K562 (cell line): ENCODE results near the gene SMAD3. TPM values are rescaled to one million over a fixed set of nuclear protein-coding genes. Genes with fewer than 3 reads are reported as not detected.
A peak's percentile ranks its signal among the peaks of the same experiment; 100 is the strongest.

Experiments used
- ATAC-seq: fragments of 200-7000 bp; cut with Tn5 transposase; 3 replicates; pipeline ENCODE4 v1.9.1; 2020; ENCODE audit warnings: moderate library complexity
- BruUV-seq: library from RNA; stranded (reverse); fragments of 400-500 nt; replicated peaks from 2 replicates; lab custom pipeline; 2021; lab: Mats Ljungman, UMichigan
- CTCF ChIA-PET: fragments of 300-600 bp; formaldehyde crosslinking; extraction: SDS; loops from one replicate; lab custom pipeline; 2021; ENCODE audit warnings: low intra/inter-chr PET ratio; lab: Yijun Ruan, JAX
- POLR2A ChIA-PET: fragments of 300-600, 350-650 bp; sonication (Branson Sonifier 250); formaldehyde crosslinking; extraction: SDS; loops from one replicate; lab custom pipeline; 2021; ENCODE audit warnings: antibody characterized with exemption, inconsistent platforms; lab: Yijun Ruan, JAX
- DNase-seq, 4 experiments: peaks; one replicate each; pipeline versions ENCODE4 v3.0.0 to v3.0.0-alpha.2; 2011 to 2018; ENCODE audit warnings: low spot score in 3 of 4, mixed read lengths in 3 of 4; ENCODE audit errors: extremely low read depth in 1 of 4
- FAIRE-seq: peaks from 2 replicates; lab custom pipeline; 2011; peaks lifted over from hg19 to GRCh38; lab: Jason Lieb, UNC
- H2AFZ ChIP-seq: 2 replicates; pipeline ENCODE4 v1.6.0; 2011; ENCODE audit warnings: low read depth, low read length, control low read depth, inconsistent platforms
- H3K27ac ChIP-seq: fragments of 200-600 bp; 3 replicates; pipeline ENCODE4 v1.8.0; 2011; ENCODE audit warnings: low read depth, mild to moderate bottlenecking, control low read depth, inconsistent platforms, low read length, moderate library complexity, mixed read lengths; ENCODE audit errors: extremely low read depth
- H3K27me3 ChIP-seq, 2 experiments: fragments of 300-600 bp in 1 of 2; 2 replicates in 1 of 2; 3 replicates in 1 of 2; pipeline versions ENCODE4 v1.6.0 to v1.8.0; 2011; ENCODE audit warnings: inconsistent platforms in 2 of 2, low read length in 2 of 2, mild to moderate bottlenecking in 1 of 2, mixed read lengths in 1 of 2, moderate library complexity in 1 of 2; ENCODE audit not compliant: control insufficient read depth in 2 of 2, insufficient read depth in 2 of 2
- H3K36me3 ChIP-seq: fragments of 300-600 bp; 3 replicates; pipeline ENCODE4 v1.8.0; 2011; ENCODE audit warnings: mild to moderate bottlenecking, low read length, inconsistent platforms; ENCODE audit not compliant: control insufficient read depth, insufficient read depth
- H3K4me1 ChIP-seq, 2 experiments: fragments of 200-600 bp in 1 of 2; replicated peaks in 1 of 2; 2 replicates in 1 of 2; 3 replicates in 1 of 2; pipeline versions ENCODE4 v1.5.1 to v1.8.0; 2011; ENCODE audit warnings: inconsistent platforms in 2 of 2, low read length in 2 of 2, mild to moderate bottlenecking in 1 of 2, mixed read lengths in 1 of 2, moderate library complexity in 1 of 2; ENCODE audit not compliant: control insufficient read depth in 2 of 2, insufficient read depth in 2 of 2
- H3K4me2 ChIP-seq: 2 replicates; pipeline ENCODE4 v1.6.1; 2011; ENCODE audit warnings: low read length, control low read depth, inconsistent platforms, mixed read lengths; ENCODE audit not compliant: insufficient read depth
- H3K4me3 ChIP-seq: fragments of 200-600 bp; sonication (generic), shearing (Covaris generic); 2 replicates; pipeline ENCODE4 v1.5.1; 2016; ENCODE audit warnings: control low read depth, inconsistent platforms
- H3K79me2 ChIP-seq: fragments of 200-600 bp; 3 replicates; pipeline ENCODE4 v1.8.0; 2011; ENCODE audit warnings: low read length, inconsistent platforms; ENCODE audit not compliant: control insufficient read depth, insufficient read depth
- H3K9ac ChIP-seq, 2 experiments: 2 replicates each; pipeline versions ENCODE4 v1.6.0 to v1.6.1; 2011; ENCODE audit warnings: low read depth in 2 of 2, low read length in 2 of 2, control low read depth in 1 of 2, inconsistent platforms in 1 of 2, mild to moderate bottlenecking in 1 of 2, mixed read lengths in 1 of 2; ENCODE audit not compliant: insufficient read depth in 1 of 2
- H3K9me1 ChIP-seq: one replicate; pipeline ENCODE4 v1.6.0; 2011; ENCODE audit warnings: inconsistent platforms, mild to moderate bottlenecking, low read length, moderate library complexity; ENCODE audit not compliant: control insufficient read depth, insufficient read depth
- H3K9me3 ChIP-seq: replicated peaks from 2 replicates; pipeline ENCODE4 v1.5.1; 2011; ENCODE audit warnings: low read depth, low read length, inconsistent platforms; ENCODE audit not compliant: control insufficient read depth, insufficient read depth
- H4K20me1 ChIP-seq: replicated peaks from 2 replicates; pipeline ENCODE4 v1.6.1; 2011; ENCODE audit warnings: low read length, inconsistent platforms, mixed read lengths; ENCODE audit not compliant: control insufficient read depth, insufficient read depth
- CHD1 ChIP-seq: fragments of 200-600 bp; sonication (generic); IDR thresholded peaks from one replicate; pipeline ENCODE4 v1.6.1; 2012; ENCODE audit warnings: mild to moderate bottlenecking, moderate library complexity, low read length, inconsistent platforms
- HDAC2 ChIP-seq: fragments of 450-650 bp; IDR thresholded peaks from 2 replicates; pipeline ENCODE4 v1.6.1; 2016; ENCODE audit warnings: mild to moderate bottlenecking
- HMGXB4 ChIP-seq: sonication (generic); formaldehyde crosslinking; IDR thresholded peaks from 2 replicates; pipeline ENCODE4 v1.8.1; 2023; ENCODE audit warnings: mild to moderate bottlenecking, missing genetic modification reagents
- SUPT5H ChIP-seq: fragments of 450-650 bp; IDR thresholded peaks from 2 replicates; pipeline ENCODE4 v1.6.1; 2016
- ZNF23 ChIP-seq: fragments of 250-450 bp; sonication (Bioruptor Pico); IDR thresholded peaks from 2 replicates; pipeline ENCODE4 v1.4.0; 2020; ENCODE audit warnings: mild to moderate bottlenecking
- ZNF766 ChIP-seq: fragments of 200-800 bp; sonication (Bioruptor generic); conservative IDR thresholded peaks from 2 replicates; pipeline ENCODE4 v1.6.1; 2016; ENCODE audit warnings: missing genetic modification characterization, missing compliant biosample characterization
- WGBS: fragments of 100-300 bp; shearing (Covaris generic); methylation state at CpG from one replicate; pipeline ENCODE4 v1.1.6; 2016; ENCODE audit warnings: low coverage, mixed read lengths; ENCODE audit not compliant: insufficient coverage; ENCODE audit errors: missing lambda C conversion rate; 5-methylcytosine and 5-hydroxymethylcytosine counted together
- in situ Hi-C: fragments of 300-500 bp; cut with MboI; formaldehyde crosslinking; loops from 4 replicates; pipeline ENCODE4 v1.15.0; 2018; ENCODE audit warnings: inconsistent platforms, mixed read lengths
- intact Hi-C: fragments of 100-400 bp; cut with micrococcal nuclease; formaldehyde crosslinking; loops from 2 replicates; pipeline ENCODE4 v1.14.2; 2022
- polyA plus RNA-seq, 8 experiments: library from polyadenylated mRNA; depleted of rRNA in 4 of 8; stranded (reverse) in 5 of 8; unstranded in 3 of 8; fragments of >200 nt; fragmentation: Nextera tagmentation in 2 of 8; fragmentation: Illumina TruSeq in 1 of 8; extraction: Ambion mirVana in 2 of 8; extraction: Trizol in 1 of 8; gene quantifications; 2 replicates each; pipeline versions ENCODE4 v1.2.1 to v1.2.3, GENCODE V29; 2011 to 2014; ENCODE audit warnings: inconsistent platforms in 1 of 8, missing spikeins in 1 of 8
- total RNA-seq, 7 experiments: library from RNA; depleted of rRNA in 6 of 7; stranded (reverse); fragments of >200 nt in 6 of 7; fragmentation: Illumina TruSeq in 2 of 7; extraction: Trizol in 2 of 7; gene quantifications; 2 replicates each; pipeline versions ENCODE4 v1.2.1 to v1.2.3, GENCODE V29; 2011 to 2021; ENCODE audit warnings: low replicate concordance in 1 of 7

The SMAD3 gene
- total and polyA plus RNA-seq, 9 of the 15 experiments (the other 6 are each of a cell fraction or from before 2014, with no cell fraction given), result 4.3 to 39.2 (median 11.1) TPM

GRCh38 chr15:67050062-67050461 lies 15.3 kb upstream of the SMAD3 start:
- ATAC-seq (no peak), FAIRE-seq (peak; percentile 32), DNase-seq (no peak)
- peaks cover 0 to 12% of the 10 kb centered on the region in 2 experiments; a peak in 4 of 5 replicates for H3K4me1 ChIP-seq
- CTCF ChIA-PET, result no interaction called here
- no peaks in the 10 kb centered on the region for H3K79me2 ChIP-seq
- H3K4me2 ChIP-seq, result no peak overlapping the region
- H3K27me3 ChIP-seq, result no peaks in the 10 kb centered on the region
- in situ Hi-C loops (no loop called here), intact Hi-C loops (no loop called here)
- TF ChIP-seq SUPT5H, result no peak
- TF ChIP-seq HMGXB4 (CRISPR knock-in tag), result no peak
- TF ChIP-seq ZNF766 (CRISPR knock-in tag), result no peak
- TF ChIP-seq HDAC2, result no peak
- TF ChIP-seq CHD1, result no peak
- no peak for TF ChIP-seq ZNF23 (CRISPR knock-in tag)
- H4K20me1 ChIP-seq, result no peaks in the 10 kb centered on the region
- POLR2A ChIA-PET, result interaction anchor here (0.9 to 1.6 kb wide), 3 partner anchors 8 to 14 kb away, joined by 3 to 6 read pairs (median 5); no protein-coding TSS in a partner anchor
- WGBS, result 81% methylated on average over 3 of the region's 3 CpGs
- H3K27ac ChIP-seq, result no peak overlapping the region
- no peaks in the 10 kb centered on the region for H3K36me3 ChIP-seq
- no peak overlapping the region for H3K9ac ChIP-seq
- H3K4me3 ChIP-seq, result no peak overlapping the region
- H3K9me3 ChIP-seq, result no peaks in the 10 kb centered on the region
- H2AFZ ChIP-seq, result no peak overlapping the region
- H3K9me1 ChIP-seq, result no peaks in the 10 kb centered on the region
- BruUV-seq, result no TSS peak
